Measurements from ENCODE around the gene RAI2. TPM values are rescaled to one million over a fixed set of nuclear protein-coding genes. Genes with fewer than 3 reads are reported as not detected.

The RAI2 gene
- total RNA-seq, 1 experiment from 2014 or later = 0.18 TPM

- no peak overlapping the region for H3K27ac Mint-ChIP-seq (ENCODE audit: unreplicated experiment)
- Histone ChIP-seq H3K4me3 (ENCODE audit: low read depth, low read length) (no peak overlapping the region), H3K36me3 (ENCODE audit: control insufficient read depth, insufficient read depth, low read length) (no peaks in the 10 kb centered on the region), H3K27me3 (replicated peaks; ENCODE audit: control insufficient read depth, insufficient read depth, low read length) (no peaks in the 10 kb centered on the region), H3K9me3 (no peaks in the 10 kb centered on the region), H3K4me1 (no peaks in the 10 kb centered on the region)
- H3K4me3 Mint-ChIP-seq (ENCODE audit: unreplicated experiment) = no peak overlapping the region
- DNase-seq = no peak
- no peaks in the 10 kb centered on the region for H3K36me3 Mint-ChIP-seq (ENCODE audit: insufficient read depth, unreplicated experiment)
- H3K9me3 Mint-ChIP-seq (ENCODE audit: unreplicated experiment) = no peaks in the 10 kb centered on the region
- H3K4me1 Mint-ChIP-seq (ENCODE audit: low read depth, unreplicated experiment) = no peaks in the 10 kb centered on the region
- BruUV-seq (replicated peaks) = no TSS peak
- CTCF ChIA-PET = interaction anchor here (0.6 kb wide), 1 partner anchor 551 kb away, joined by 3 read pairs; no protein-coding TSS in a partner anchor
- POLR2A ChIA-PET = no interaction called here
- intact Hi-C loops (cut with micrococcal nuclease; ENCODE audit: unreplicated experiment) = loop anchor here (5.0 kb wide), 1 partner anchor 563 kb away; no protein-coding TSS in a partner anchor
- no peak for TF ChIP-seq CTCF (IDR thresholded peaks at IDR 0.05; ENCODE audit: insufficient read depth in 1 of 2, low read depth in 1 of 2, low read length in 1 of 2, severe bottlenecking in 1 of 2, unreplicated experiment in 1 of 2)
- peaks cover 3% of the 10 kb centered on the region for H3K27me3 Mint-ChIP-seq (ENCODE audit: insufficient read depth, unreplicated experiment)
These were observed 47.0 kb downstream of the RAI2 start for GRCh38 chrX:17814059-17814458.

- CTCF ChIA-PET = no interaction called here
- Mint-ChIP-seq H3K4me3 (ENCODE audit: unreplicated experiment) (no peak overlapping the region), H3K4me1 (ENCODE audit: low read depth, unreplicated experiment) (no peaks in the 10 kb centered on the region), H3K27ac (ENCODE audit: unreplicated experiment) (no peak overlapping the region), H3K27me3 (ENCODE audit: insufficient read depth, unreplicated experiment) (peaks cover 3% of the 10 kb centered on the region), H3K36me3 (ENCODE audit: insufficient read depth, unreplicated experiment) (no peaks in the 10 kb centered on the region), H3K9me3 (ENCODE audit: unreplicated experiment) (no peaks in the 10 kb centered on the region)
- POLR2A ChIA-PET = no interaction called here
- no peaks in the 10 kb centered on the region for H3K9me3 ChIP-seq
- BruUV-seq (replicated peaks) = no TSS peak
- no peaks in the 10 kb centered on the region for H3K4me1 ChIP-seq
- DNase-seq = no peak
- H3K4me3 ChIP-seq (ENCODE audit: low read depth, low read length) = no peak overlapping the region
- no peaks in the 10 kb centered on the region for H3K27me3 ChIP-seq (replicated peaks; ENCODE audit: control insufficient read depth, insufficient read depth, low read length)
- TF ChIP-seq CTCF (IDR thresholded peaks at IDR 0.05; ENCODE audit: insufficient read depth in 1 of 2, low read depth in 1 of 2, low read length in 1 of 2, severe bottlenecking in 1 of 2, unreplicated experiment in 1 of 2) = no peak
- no peaks in the 10 kb centered on the region for H3K36me3 ChIP-seq (ENCODE audit: control insufficient read depth, insufficient read depth, low read length)
- intact Hi-C loops (cut with micrococcal nuclease; ENCODE audit: unreplicated experiment) = loop anchor here (5.0 kb wide), 1 partner anchor 564 kb away; no protein-coding TSS in a partner anchor
These were observed 47.8 kb downstream of the RAI2 start for GRCh38 chrX:17813277-17813676.

- no peak for DNase-seq
- no peak overlapping the region for H3K4me3 Mint-ChIP-seq (ENCODE audit: unreplicated experiment)
- intact Hi-C loops (cut with micrococcal nuclease; ENCODE audit: unreplicated experiment) = loop anchor here (5.0 kb wide), 1 partner anchor 565 kb away; no protein-coding TSS in a partner anchor
- no peaks in the 10 kb centered on the region for H3K4me1 Mint-ChIP-seq (ENCODE audit: low read depth, unreplicated experiment)
- ChIA-PET CTCF (no interaction called here), POLR2A (no interaction called here)
- H3K4me1 ChIP-seq = no peaks in the 10 kb centered on the region
- H3K27ac Mint-ChIP-seq (ENCODE audit: unreplicated experiment) = no peak overlapping the region
- BruUV-seq (replicated peaks) = no TSS peak
- H3K9me3 Mint-ChIP-seq (ENCODE audit: unreplicated experiment) = no peaks in the 10 kb centered on the region
- H3K4me3 ChIP-seq (ENCODE audit: low read depth, low read length) = no peak overlapping the region
- H3K27me3 Mint-ChIP-seq (ENCODE audit: insufficient read depth, unreplicated experiment) = peaks cover 3% of the 10 kb centered on the region
- no peaks in the 10 kb centered on the region for H3K9me3 ChIP-seq
- TF ChIP-seq CTCF (IDR thresholded peaks at IDR 0.05; ENCODE audit: insufficient read depth in 1 of 2, low read depth in 1 of 2, low read length in 1 of 2, severe bottlenecking in 1 of 2, unreplicated experiment in 1 of 2) = peak; percentile 26 to 38
- no peaks in the 10 kb centered on the region for H3K27me3 ChIP-seq (replicated peaks; ENCODE audit: control insufficient read depth, insufficient read depth, low read length)
- H3K36me3 Mint-ChIP-seq (ENCODE audit: insufficient read depth, unreplicated experiment) = no peaks in the 10 kb centered on the region
- no peaks in the 10 kb centered on the region for H3K36me3 ChIP-seq (ENCODE audit: control insufficient read depth, insufficient read depth, low read length)
These were observed 48.3 kb downstream of the RAI2 start for GRCh38 chrX:17812763-17813162.
